SW480 (cell line): ENCODE measurements around the gene PCIF1.
"Not testable (repeated sequence)": the region's sequence is repeated elsewhere in the genome, so short reads cannot be mapped to it uniquely, and the experiment has no call there.

Experiments used
- DNase-seq: peaks from one replicate; pipeline ENCODE4 v3.0.0-alpha.2; 2016; ENCODE audit warnings: low spot score

PCIF1 gene

DNA sequence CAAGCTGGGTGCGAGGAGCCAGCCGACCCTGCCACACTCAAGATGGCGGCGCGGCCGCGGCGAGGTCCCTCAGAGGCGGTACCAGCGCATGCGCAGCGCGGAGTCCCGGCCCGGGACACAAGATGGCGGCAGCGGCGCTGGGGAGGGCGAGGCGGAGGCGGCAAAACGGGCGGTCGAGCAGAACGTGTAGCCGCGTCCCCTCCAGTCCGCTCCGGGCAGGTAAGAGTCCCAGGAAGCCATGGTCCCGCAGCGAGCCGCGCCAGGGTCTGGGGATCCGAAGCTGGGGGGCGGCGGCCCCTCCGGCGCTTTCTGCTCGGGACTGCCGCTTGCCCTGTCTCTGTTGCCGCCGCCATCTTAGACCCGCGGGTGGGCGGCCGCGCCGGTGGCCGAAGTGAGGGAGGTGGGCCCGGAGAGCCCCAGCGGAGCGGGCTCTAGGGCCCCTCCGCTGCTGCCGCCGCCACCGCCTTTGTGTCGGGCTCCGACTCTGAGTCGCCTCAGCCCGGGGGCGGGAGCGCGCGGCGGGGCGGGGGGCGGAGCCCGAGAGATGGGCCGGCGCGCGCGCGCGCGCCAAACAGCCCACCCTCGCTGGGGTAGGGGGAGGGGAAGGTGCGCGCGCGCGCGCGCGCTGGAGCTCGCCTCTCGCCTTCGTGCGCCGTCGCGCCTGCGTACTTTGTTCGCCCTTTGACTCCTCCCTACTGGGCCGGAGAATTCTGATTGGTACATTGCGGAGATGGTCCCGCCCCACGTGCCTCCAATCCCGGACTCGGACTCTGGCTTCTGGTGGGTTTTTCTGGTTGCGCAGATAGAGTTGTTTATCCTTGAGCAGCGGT is at the start of gene PCIF1:
Gene PCIF1 (plus strand): TSS at position 98 of the 830 bp plus-strand sequence. CDS start 4,317 bp downstream, outside the sequence.
- DNase-seq = peak; percentile 98

DNA sequence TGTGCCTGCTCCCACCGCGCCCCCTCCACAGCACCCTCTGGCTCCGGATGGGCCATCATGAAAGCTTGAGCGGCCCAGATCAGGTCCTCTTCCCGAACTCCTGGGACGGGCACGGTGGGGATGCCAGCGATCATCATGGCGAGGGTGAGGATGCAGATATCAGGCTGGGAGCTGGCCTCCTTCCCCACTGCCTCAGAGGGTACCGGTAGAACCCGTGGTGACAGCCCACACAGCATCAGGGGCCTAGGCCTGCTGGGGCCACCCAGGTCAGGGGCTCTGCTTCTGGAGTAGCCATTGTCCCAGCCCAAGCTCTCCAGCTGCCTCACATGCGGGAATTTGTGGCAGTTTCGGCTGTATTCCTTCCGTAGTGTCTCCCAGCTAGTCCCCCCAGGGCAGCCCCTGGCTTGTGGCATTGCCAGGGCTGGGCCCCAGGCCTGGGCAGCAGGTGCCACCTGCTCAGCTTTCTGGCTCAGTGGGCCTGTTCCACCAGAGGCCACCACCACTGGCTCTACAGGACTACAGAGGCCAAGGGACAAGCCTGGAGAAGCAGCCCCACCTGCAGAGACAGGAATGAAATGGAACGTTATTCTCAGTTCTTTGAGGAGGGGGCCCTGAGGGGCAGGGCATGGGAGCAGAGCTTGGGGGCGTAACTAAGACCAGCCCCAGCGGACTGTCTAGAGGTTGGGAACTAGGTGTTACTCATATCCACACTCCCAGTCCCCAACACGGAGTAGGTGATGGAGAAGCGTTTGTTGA is 47.7 kb upstream of the PCIF1 start:
- DNase-seq = no peak

DNA sequence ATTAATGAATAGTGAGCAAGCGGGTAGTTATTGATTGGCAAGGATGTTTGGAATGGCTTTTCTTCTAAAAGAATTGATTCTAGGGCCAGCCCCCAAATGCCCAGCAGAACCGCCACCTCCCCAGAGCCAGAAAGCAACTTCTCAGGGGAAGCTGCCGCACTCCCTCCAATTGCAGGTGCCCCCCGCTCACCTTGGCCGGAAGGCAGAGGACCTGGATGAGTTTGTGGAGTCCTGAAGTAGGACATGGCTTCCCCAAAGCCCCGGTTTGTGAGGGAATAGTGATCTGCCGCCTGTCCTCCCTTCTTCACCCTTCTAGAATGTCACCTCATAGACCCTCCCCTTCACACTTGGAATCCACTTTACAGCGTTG is 47.2 kb upstream of the PCIF1 start, which contains the start of gene SPATA25:
Gene SPATA25 (minus strand): TSS at position 277 of the 370 bp plus-strand sequence. CDS start 32 bp downstream, at position 245.
- no peak for DNase-seq

DNA sequence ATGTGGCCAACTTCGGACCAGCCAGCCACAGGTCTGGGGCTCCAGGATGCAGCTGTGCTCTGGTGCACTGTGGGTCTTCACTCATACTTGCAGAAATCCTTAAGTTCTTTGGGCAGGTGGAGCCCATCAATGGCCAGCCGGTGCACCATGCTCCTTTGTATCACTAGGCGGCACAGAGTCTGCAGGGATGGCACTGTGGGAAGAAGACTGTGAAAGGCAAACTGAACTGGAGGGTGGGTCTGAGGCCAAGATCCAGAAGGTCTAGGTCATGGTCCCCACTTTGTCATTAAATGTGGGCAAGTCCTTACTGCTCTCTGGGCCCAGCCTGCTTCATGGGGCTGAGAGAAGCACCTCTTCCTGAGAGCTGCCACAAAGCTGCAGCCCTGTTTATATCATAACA is 45.8 kb upstream of the PCIF1 start:
- DNase-seq = no peak

DNA sequence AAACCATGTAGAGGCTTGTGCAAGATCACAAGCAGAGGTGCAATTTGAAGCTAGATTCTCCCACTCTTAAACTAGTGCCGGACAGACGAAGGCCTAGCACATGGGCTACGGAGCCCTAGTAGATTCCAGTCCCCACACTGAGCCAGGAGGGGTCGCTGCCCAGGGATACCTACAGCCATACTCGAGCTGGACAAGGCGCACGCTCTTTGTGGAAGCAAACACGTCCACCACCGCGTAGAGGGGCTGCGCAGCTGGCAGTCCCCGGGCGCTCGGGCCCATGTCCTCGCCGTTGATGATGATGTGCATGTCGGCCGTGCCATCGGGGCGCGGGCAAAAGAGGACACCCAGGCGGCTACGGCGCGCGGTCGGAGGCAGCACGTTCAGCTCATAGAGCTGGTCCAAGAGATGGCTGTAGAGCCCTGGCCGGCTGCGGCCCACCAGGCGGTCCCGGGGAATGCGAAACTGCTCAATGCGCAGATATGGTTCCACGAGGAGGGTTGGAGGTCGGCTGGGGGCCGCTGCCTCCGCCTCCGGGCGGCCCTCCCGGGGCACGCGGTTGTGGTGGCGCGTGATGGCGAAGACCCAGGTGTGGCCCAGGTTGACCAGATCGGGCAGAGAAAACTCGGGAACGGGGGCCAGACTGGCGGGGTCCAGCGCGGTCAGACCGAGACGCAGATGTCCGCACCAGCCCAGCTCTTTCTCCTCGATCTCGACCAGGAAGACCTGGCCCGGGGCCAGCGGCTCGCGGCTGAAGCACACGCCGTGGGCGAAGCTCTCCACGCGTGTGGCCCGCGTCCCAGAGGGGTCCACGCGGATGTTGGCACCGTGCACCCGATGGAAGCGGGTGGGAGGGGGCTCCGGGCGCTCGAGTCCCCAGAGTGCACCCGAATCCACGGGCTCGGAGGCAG is 44.2 kb upstream of the PCIF1 start:
- DNase-seq = peak; percentile 68

DNA sequence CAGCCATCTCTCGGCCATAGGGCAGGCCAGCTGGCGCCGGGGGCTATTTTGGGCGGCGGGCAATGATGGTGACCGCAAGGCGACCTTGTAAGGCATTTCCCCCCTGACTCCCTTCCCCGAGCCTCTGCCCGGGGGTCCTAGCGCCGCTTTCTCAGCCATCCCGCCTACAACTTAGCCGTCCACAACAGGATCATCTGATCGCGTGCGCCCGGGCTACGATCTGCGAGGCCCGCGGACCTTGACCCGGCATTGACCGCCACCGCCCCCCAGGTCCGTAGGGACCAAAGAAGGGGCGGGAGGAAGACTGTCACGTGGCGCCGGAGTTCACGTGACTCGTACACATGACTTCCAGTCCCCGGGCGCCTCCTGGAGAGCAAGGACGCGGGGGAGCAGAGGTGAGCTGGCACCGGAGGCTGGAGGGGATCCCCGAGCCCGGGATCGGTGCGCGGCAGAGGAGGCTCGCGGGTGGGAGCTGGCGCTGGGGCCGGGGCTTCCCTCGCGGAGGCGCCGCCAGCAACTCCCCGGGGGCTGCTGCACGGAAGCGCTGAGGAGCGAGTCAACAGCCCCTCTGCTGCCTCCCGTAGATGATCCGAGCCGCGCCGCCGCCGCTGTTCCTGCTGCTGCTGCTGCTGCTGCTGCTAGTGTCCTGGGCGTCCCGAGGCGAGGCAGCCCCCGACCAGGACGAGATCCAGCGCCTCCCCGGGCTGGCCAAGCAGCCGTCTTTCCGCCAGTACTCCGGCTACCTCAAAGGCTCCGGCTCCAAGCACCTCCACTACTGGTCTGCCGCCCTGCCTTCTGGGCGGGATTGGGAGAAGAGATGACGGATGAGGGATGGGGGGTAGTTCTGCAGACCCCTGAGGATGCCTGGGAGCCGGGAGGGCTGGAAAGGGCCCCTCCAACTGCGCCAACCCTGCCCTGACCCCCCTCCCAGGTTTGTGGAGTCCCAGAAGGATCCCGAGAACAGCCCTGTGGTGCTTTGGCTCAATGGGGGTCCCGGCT is 43.2 kb upstream of the PCIF1 start, which contains the start of the genes CTSA and NEURL2:
Gene CTSA (plus strand): TSS at position 351 of the 999 bp plus-strand sequence. CDS start 234 bp downstream, at position 585.
Gene NEURL2 (minus strand): TSS at position 224 of the 999 bp plus-strand sequence. CDS start 217 bp downstream, at position 7.
- DNase-seq = peak; percentile 95

DNA sequence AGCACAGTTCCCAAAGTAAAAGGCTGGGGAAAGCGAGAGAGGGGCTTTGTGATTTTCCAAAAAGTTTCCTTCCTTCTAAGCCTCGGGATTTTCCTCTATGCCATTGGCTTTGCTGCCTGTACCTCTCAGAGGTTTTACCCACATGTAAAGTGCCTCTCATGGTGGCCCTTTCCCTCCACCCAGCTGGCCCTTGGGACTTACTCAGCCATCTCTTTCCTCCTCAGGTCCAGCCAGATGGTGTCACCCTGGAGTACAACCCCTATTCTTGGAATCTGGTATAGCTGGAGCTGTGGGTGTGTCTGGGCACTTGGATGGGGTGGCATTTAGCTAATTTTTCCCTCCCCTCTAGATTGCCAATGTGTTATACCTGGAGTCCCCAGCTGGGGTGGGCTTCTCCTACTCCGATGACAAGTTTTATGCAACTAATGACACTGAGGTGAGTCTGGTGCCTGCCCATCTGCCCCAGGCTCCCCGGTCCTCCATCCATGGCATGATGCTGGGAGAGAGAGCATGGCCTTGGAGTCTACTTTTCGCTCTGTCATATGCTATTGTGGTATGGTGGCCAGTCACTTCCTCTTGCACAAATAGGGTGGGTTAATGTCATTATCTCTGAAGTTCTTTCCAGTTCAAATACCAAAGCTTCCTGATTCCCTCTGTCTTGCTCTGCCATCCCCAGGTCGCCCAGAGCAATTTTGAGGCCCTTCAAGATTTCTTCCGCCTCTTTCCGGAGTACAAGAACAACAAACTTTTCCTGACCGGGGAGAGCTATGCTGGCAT is 42.2 kb upstream of the PCIF1 start:
- DNase-seq = peak; percentile 38

DNA sequence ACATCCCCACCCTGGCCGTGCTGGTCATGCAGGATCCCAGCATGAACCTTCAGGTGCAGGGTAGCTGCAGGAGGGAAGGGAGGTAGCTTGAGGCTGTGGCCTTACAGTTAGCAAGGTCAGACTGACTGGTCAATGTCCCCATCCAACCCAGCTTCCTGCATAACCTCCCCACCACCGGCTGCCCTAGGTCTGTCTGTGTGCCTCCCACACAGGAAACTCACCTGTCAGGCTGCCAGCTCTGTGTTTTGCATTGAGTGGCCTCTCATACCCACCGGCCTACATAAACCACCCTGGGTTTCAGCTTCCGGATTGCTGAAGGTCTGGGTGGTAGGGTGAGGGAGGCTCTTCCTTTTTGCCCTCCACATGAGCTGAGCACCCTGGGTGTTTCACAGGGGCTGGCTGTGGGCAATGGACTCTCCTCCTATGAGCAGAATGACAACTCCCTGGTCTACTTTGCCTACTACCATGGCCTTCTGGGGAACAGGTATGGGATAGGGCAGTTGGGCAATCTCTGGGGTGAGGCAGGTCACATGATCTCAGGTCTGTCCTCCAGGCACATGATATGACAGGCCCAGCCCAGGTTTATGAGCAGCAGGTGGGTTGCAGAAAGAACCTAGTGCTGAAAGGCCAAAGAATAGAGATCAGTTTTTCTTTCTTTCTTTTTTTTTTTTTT is 41.5 kb upstream of the PCIF1 start:
- no peak for DNase-seq

DNA sequence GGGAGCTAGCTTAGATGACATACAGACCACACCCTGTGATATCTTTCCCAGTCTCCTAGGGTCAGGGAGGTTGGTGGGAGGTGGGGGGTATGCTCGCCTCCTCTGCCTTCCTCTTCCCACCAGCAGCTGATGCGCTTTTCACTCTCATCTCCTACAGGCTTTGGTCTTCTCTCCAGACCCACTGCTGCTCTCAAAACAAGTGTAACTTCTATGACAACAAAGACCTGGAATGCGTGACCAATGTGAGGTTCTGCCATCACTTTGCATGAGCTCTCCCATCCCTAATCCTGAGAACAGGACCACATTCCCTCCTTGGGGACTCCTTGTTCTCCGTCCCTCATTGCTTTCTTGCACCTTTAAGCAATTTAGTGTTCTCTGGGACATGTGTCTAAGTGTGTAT is 40.7 kb upstream of the PCIF1 start:
- DNase-seq = no peak

DNA sequence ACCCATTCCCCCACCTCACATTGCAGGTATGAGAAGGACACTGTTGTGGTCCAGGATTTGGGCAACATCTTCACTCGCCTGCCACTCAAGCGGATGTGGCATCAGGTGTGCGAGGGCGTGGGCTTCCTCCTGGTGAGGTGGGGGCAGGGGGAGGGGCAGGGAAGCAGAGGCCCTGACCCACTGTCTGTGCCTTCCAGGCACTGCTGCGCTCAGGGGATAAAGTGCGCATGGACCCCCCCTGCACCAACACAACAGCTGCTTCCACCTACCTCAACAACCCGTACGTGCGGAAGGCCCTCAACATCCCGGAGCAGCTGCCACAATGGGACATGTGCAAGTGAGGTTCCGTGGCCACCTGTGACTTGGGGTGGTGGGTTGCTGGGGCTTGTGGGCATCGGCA is 39.7 kb upstream of the PCIF1 start:
- DNase-seq = no peak

DNA sequence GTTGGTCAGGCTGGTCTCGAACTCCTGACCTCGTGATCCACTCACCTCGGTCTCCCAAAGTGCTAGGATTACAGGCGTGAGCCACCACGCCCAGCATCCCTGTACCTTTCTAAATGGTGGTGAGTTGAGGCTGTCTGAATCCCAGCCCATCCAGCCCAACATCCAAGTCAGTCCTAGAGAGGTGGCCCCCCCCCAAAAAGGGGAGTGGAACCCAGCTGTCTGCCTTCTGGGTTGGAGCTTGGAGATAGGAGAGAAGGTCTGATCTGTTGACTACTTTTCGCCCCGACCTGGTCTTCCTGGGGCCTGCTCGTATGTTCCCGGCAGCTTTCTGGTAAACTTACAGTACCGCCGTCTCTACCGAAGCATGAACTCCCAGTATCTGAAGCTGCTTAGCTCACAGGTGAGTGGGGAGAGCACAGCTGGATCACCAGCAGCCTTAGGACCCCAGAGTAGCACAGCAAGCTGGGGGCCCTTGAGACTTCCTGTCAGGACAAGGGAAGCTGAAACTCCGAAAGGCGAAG is 37.8 kb upstream of the PCIF1 start:
- DNase-seq = no peak

DNA sequence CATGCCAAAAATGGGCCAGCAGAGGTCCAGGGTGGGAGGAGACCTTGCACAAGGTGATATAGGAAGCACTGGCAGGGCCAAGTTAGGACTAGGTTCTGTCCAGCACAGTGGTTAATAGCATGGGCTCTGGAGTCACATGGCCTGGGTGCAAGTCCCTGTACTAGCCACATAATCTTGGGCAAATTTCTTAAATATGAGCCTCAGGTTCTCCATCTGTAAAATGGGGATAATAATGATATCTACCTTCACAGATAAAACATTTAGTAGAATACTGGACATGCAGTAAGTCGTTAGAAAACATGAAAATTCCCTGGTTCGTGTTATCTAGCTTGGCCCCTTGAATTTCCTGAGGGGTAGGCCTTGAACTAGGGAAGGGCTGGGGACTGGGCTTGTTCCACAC is 37.2 kb upstream of the PCIF1 start:
- DNase-seq = no peak

DNA sequence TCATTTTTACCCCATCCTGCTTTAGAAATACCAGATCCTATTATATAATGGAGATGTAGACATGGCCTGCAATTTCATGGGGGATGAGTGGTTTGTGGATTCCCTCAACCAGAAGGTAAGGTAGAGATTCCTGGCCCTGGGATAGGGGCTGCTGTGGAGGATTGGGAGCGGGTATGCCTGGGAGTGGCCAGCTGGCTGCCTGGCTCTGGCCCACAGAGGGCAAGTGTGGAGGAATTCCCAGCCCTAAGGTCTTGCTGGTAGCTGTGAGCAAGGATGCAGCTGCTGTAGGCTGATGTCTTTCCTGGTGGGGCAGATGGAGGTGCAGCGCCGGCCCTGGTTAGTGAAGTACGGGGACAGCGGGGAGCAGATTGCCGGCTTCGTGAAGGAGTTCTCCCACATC is 36.8 kb upstream of the PCIF1 start:
- DNase-seq = no peak

DNA sequence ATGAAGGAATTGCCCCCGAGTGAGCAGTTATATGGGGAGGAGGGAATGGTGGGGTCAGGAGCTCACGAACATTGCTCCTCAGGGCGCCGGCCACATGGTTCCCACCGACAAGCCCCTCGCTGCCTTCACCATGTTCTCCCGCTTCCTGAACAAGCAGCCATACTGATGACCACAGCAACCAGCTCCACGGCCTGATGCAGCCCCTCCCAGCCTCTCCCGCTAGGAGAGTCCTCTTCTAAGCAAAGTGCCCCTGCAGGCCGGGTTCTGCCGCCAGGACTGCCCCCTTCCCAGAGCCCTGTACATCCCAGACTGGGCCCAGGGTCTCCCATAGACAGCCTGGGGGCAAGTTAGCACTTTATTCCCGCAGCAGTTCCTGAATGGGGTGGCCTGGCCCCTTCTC is 36.2 kb upstream of the PCIF1 start:
- DNase-seq = no peak

DNA sequence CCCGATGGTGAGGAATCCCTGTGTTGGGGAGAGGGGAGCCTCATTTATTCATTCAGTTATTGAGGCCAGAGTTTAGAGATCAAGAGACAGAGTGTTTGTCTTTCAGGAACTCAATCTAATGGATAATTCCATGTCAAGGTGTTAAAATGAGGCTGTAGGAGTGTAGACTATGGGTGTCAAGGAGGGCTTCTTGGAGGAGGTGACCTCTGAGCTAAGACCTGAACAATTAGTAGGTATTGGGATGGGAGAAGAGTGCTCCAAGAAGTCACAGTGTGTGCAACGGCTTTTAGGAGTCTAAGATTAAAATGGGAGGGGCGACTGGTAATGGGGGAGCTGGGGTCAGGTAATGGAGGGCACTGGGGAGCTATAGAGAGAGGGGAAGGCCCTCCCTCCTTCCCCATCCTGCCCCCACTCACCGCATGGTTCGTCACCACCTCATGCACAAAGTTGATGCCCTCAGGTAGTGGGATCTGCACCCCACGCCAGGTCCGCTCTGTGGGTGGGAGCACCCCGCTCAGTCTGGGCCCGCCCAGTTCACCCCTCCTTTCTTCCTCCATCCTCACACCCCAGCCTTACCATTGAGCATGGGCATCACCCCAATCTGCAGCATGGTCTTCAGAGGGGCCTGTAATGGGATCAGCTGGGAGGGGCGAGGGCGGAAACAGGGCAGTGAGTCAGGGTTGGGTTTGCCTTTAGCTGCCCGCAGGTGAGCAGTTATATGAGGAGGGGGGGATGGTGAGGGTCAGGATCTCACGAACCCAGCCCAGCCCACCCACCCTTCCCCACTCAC is 35.2 kb upstream of the PCIF1 start:
- no peak for DNase-seq

DNA sequence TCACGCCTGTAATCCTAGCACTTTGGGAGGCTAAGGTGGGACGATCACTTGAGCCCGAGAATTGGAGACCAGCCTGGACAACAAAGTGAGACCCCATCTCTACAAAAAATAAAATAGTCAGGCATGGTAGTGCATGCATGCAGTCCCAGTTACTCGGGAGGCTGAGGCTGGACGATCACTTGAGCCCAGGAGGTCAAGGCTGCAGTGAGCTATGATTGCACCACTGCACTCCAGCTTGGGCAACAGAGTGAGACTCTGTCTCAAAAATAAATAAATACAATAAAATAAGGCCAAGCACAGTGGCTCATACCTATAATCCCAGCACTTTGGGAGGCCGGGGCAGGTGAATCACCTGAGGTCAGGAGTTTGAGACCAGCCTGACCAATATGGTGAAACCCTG is 33.2 kb upstream of the PCIF1 start:
- DNase-seq = not testable (repeated sequence)

DNA sequence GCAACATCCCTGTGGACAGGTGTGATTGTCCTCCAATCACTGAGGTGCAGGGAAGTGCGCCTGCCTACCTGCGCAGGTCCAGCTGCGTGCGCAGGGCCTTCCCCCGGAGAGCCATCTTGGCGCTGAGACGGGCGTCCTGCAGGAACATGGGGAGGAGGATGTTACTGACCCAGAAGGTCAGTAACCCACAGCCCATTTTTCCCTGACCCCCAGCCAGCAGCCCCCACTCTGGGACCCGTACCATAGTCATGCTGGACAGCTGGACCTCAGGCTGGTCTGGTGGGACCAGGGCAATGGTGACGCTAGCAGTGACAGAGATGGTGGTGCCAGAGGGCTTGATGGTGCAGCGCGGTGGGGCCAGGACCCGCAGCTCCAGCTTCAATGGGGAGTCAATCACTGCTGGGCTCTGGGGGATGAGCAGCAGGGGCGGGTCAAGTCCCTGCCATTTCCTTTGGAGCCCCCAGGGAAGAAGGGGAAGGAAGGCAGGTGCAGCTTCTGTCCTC is 32.2 kb upstream of the PCIF1 start:
- DNase-seq = no peak
